Fibroblast of lung (primary cell): Measurements from ENCODE around the gene GSE1. TPM values are rescaled to one million over a fixed set of nuclear protein-coding genes. Genes with fewer than 3 reads are reported as not detected.

Source experiments
- DNase-seq, 2 donors: peaks; one replicate each; pipeline versions ENCODE4 v3.0.0 to v3.0.0-alpha.2; 2010; ENCODE audit warnings: low read depth in 2 of 2
- H2AFZ ChIP-seq: 2 replicates; pipeline ENCODE4 v1.5.1; 2012; ENCODE audit warnings: low read length, control low read depth, inconsistent platforms
- H3K27ac ChIP-seq: 2 replicates; pipeline ENCODE4 v1.5.1; 2011; ENCODE audit warnings: low read length, control low read depth; ENCODE audit not compliant: insufficient read depth
- H3K27me3 ChIP-seq: 2 replicates; pipeline ENCODE4 v1.5.1; 2011; ENCODE audit warnings: mild to moderate bottlenecking, low read length; ENCODE audit not compliant: control insufficient read depth, insufficient read depth
- H3K36me3 ChIP-seq: 2 replicates; pipeline ENCODE4 v1.5.1; 2011; ENCODE audit warnings: low read length; ENCODE audit not compliant: control insufficient read depth, insufficient read depth
- H3K4me1 ChIP-seq: 2 replicates; pipeline ENCODE4 v1.5.1; 2011; ENCODE audit warnings: low read length; ENCODE audit not compliant: control insufficient read depth, insufficient read depth; ENCODE audit errors: extremely low read depth
- H3K4me2 ChIP-seq: 2 replicates; pipeline ENCODE4 v1.5.1; 2011; ENCODE audit warnings: low read length, control low read depth; ENCODE audit not compliant: insufficient read depth; ENCODE audit errors: extremely low read depth
- H3K4me3 ChIP-seq, 4 experiments: fragments of 200-600 bp in 1 of 4; sonication (generic) in 1 of 4; replicated peaks in 1 of 4; 2 replicates each; pipeline ENCODE4 v1.5.1; 2011 to 2016; ENCODE audit warnings: low read length in 4 of 4, low read depth in 3 of 4, mild to moderate bottlenecking in 3 of 4, control low read depth in 2 of 4, inconsistent platforms in 1 of 4, mixed read lengths in 1 of 4; ENCODE audit not compliant: insufficient read depth in 1 of 4; ENCODE audit errors: control extremely low read depth in 1 of 4
- H3K79me2 ChIP-seq: 2 replicates; pipeline ENCODE4 v1.5.1; 2012; ENCODE audit warnings: mild to moderate bottlenecking, low read length, inconsistent platforms; ENCODE audit not compliant: control insufficient read depth, insufficient read depth
- H3K9ac ChIP-seq: 2 replicates; pipeline ENCODE4 v1.5.1; 2011; ENCODE audit warnings: mild to moderate bottlenecking, low read length, control low read depth; ENCODE audit not compliant: insufficient read depth
- H3K9me3 ChIP-seq: 2 replicates; pipeline ENCODE4 v1.5.1; 2012; ENCODE audit warnings: low read depth, low read length; ENCODE audit not compliant: control insufficient read depth, insufficient read depth
- H4K20me1 ChIP-seq: 2 replicates; pipeline ENCODE4 v1.5.1; 2011; ENCODE audit warnings: low read length; ENCODE audit not compliant: control insufficient read depth, insufficient read depth; ENCODE audit errors: extremely low read depth
- CTCF ChIP-seq, 2 donors: IDR thresholded peaks in 1 of 2; conservative IDR thresholded peaks in 1 of 2; 1 replicate in 1 of 2; 2 replicates in 1 of 2; pipeline ENCODE4 v1.5.1; 2011 to 2012; ENCODE audit warnings: low read length in 2 of 2, control low read depth in 1 of 2, inconsistent platforms in 1 of 2, low read depth in 1 of 2, mild to moderate bottlenecking in 1 of 2
- EZH2 ChIP-seq: IDR thresholded peaks from 2 replicates; pipeline ENCODE4 v1.5.1; 2012; ENCODE audit warnings: low read length, control low read depth, mild to moderate bottlenecking; ENCODE audit errors: missing control alignments
- polyA plus RNA-seq, 2 donors: library from polyadenylated mRNA; depleted of rRNA in 1 of 2; stranded (reverse) in 1 of 2; unstranded in 1 of 2; fragments of >200 nt; gene quantifications; 2 replicates each; pipeline ENCODE4 v1.2.1, GENCODE V29; 2011 to 2012; ENCODE audit warnings: missing spikeins in 1 of 2
- total RNA-seq: library from RNA; depleted of rRNA; stranded (reverse); fragments of >200 nt; gene quantifications from 2 replicates; pipeline ENCODE4 v1.2.1, GENCODE V29; 2014

Gene GSE1
- total and polyA plus RNA-seq, 2 donors (not counting 1 experiment from before 2014, with no cell fraction given), result 11.0 to 35.7 TPM

DNA sequence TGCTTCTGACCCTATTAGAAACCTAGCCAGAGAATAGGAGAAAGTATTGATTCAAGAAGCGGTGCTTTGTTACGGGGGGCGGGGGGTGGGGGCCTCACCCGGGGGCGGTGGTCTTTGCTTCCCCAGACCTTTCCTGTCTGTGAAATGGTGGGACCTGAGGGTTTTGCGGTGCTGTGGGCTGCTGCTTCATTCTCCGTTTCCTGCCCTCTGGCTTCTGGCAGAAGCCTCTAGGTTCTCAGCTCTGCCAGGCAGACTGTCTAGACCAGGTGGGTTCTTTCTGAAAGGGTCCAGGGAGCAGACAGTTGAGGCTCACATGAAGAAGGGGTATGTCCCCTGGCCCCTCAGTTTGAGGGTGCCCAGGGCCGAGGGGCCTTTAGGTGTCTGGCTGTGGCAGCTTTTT, 14.0 kb downstream of the GSE1 start:
- no peaks in the 10 kb centered on the region for H3K4me1 ChIP-seq

GRCh38 chr16:85627526-85628264, 14.6 kb downstream of the GSE1 start:
- H3K4me3 ChIP-seq, result no peak overlapping the region
- no peak overlapping the region for H2AFZ ChIP-seq
- peaks cover 6% of the 10 kb centered on the region for H3K79me2 ChIP-seq
- no peak overlapping the region for H3K4me2 ChIP-seq
- H3K27ac ChIP-seq, result no peak overlapping the region
- H3K4me1 ChIP-seq, result no peaks in the 10 kb centered on the region
- no peaks in the 10 kb centered on the region for H4K20me1 ChIP-seq
- no peak for TF ChIP-seq CTCF (conservative IDR thresholded peaks at IDR 0.05 in 1 of 2, IDR thresholded peaks at IDR 0.05 in 1 of 2; ENCODE audit: low read depth in 1 of 2, low read length in 2 of 2)
- TF ChIP-seq EZH2, result no peak
- no peak for DNase-seq
- no peaks in the 10 kb centered on the region for H3K27me3 ChIP-seq
- no peaks in the 10 kb centered on the region for H3K36me3 ChIP-seq
- H3K9ac ChIP-seq, result no peak overlapping the region
- H3K9me3 ChIP-seq, result no peaks in the 10 kb centered on the region

More for the DNA sequence above, 14.0 kb downstream of the GSE1 start:
- H3K79me2 ChIP-seq, result peaks cover 8% of the 10 kb centered on the region
- no peak overlapping the region for H3K9ac ChIP-seq
- H3K4me3 ChIP-seq, result no peak overlapping the region
- no peak overlapping the region for H3K4me2 ChIP-seq
- no peaks in the 10 kb centered on the region for H4K20me1 ChIP-seq
- no peaks in the 10 kb centered on the region for H3K36me3 ChIP-seq
- no peak overlapping the region for H2AFZ ChIP-seq
- H3K27me3 ChIP-seq, result no peaks in the 10 kb centered on the region
- no peaks in the 10 kb centered on the region for H3K9me3 ChIP-seq
- no peak for DNase-seq
- no peak for TF ChIP-seq CTCF (conservative IDR thresholded peaks at IDR 0.05 in 1 of 2, IDR thresholded peaks at IDR 0.05 in 1 of 2; ENCODE audit: low read depth in 1 of 2, low read length in 2 of 2)
- no peak for TF ChIP-seq EZH2
- no peak overlapping the region for H3K27ac ChIP-seq

- Histone ChIP-seq H4K20me1 (no peaks in the 10 kb centered on the region), H3K4me3 (no peak overlapping the region), H3K79me2 (peaks cover 6% of the 10 kb centered on the region), H3K4me2 (no peak overlapping the region), H2AFZ (no peak overlapping the region), H3K9ac (no peak overlapping the region), H3K27ac (no peak overlapping the region), H3K27me3 (no peaks in the 10 kb centered on the region), H3K36me3 (no peaks in the 10 kb centered on the region), H3K9me3 (no peaks in the 10 kb centered on the region), H3K4me1 (no peaks in the 10 kb centered on the region)
- TF ChIP-seq EZH2, result no peak
- TF ChIP-seq CTCF (conservative IDR thresholded peaks at IDR 0.05 in 1 of 2, IDR thresholded peaks at IDR 0.05 in 1 of 2; ENCODE audit: low read depth in 1 of 2, low read length in 2 of 2), result no peak
- no peak for DNase-seq
These were observed 15.1 kb downstream of the GSE1 start for GRCh38 chr16:85628265-85628556.
